ENCODE measurements around the gene ZNF784. TPM values are rescaled to one million over a fixed set of nuclear protein-coding genes. Genes with fewer than 3 reads are reported as not detected.

ZNF784 gene
- total and polyA plus RNA-seq, 2 of the 8 experiments (the other 6 are each of a cell fraction or from before 2014, with no cell fraction given) = 6.5 to 8.0 TPM

DNA sequence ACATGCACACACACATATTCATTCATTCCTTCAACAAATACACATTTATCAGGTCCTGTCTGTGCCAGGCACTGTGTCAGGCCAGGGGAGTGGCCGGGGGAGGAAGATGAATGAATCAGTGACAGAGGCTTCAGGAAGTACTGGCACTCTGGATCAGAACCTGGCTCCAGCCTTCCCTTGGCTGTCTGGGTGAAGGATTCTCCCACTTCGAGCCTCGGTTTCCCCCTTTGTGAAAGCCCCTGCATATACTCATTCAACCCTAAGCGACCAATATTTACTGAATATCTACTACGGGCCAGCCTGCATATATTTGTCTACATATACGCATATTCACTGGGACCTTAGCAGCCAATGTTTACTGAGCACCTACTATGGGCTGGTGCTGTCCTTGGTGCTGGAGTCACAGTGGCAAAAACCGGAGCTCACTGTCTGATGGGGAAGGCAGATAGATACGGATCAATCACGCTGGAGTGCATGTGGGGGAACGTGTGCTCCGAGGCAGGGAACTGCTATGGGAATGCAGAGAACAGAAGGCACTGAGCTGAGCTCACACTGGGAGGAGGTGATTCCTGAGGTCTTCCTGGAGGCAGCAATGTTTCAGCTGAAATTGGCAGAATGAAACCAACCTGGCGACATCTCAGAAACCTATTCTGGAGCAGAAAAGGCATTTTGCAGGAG lies 43.1 kb downstream of the ZNF784 start (continued):
- TF ChIP-seq SP2 (IDR thresholded peaks at IDR 0.05; ENCODE audit: low read length) = no peak
- TF ChIP-seq KDM5A (IDR thresholded peaks at IDR 0.05; ENCODE audit: low read length) = 0 out of 2 replicates have a peak, but pooled peaks have one; percentile 0
- TF ChIP-seq SIN3A (conservative IDR thresholded peaks at IDR 0.05 in 1 of 2, IDR thresholded peaks at IDR 0.05 in 1 of 2; ENCODE audit: low read depth in 1 of 2, low read length in 2 of 2) = peak; percentile 60 to 94; a peak in 3 of 4 replicates
- TF ChIP-seq E2F6 (IDR thresholded peaks at IDR 0.05) = no peak
- TF ChIP-seq EP300 (IDR thresholded peaks at IDR 0.05; ENCODE audit: borderline replicate concordance in 1 of 2, low read depth in 2 of 2, low read length in 2 of 2) = no peak
- TF ChIP-seq SRF (IDR thresholded peaks at IDR 0.05; ENCODE audit: low read depth, low read length) = no peak
- TF ChIP-seq JUND (IDR thresholded peaks at IDR 0.05; ENCODE audit: low read length) = no peak
- TF ChIP-seq TAF1 (IDR thresholded peaks at IDR 0.05; ENCODE audit: low read depth, low read length) = 0 out of 2 replicates have a peak, but pooled peaks have one; percentile 3
- TF ChIP-seq, protein P1, sequence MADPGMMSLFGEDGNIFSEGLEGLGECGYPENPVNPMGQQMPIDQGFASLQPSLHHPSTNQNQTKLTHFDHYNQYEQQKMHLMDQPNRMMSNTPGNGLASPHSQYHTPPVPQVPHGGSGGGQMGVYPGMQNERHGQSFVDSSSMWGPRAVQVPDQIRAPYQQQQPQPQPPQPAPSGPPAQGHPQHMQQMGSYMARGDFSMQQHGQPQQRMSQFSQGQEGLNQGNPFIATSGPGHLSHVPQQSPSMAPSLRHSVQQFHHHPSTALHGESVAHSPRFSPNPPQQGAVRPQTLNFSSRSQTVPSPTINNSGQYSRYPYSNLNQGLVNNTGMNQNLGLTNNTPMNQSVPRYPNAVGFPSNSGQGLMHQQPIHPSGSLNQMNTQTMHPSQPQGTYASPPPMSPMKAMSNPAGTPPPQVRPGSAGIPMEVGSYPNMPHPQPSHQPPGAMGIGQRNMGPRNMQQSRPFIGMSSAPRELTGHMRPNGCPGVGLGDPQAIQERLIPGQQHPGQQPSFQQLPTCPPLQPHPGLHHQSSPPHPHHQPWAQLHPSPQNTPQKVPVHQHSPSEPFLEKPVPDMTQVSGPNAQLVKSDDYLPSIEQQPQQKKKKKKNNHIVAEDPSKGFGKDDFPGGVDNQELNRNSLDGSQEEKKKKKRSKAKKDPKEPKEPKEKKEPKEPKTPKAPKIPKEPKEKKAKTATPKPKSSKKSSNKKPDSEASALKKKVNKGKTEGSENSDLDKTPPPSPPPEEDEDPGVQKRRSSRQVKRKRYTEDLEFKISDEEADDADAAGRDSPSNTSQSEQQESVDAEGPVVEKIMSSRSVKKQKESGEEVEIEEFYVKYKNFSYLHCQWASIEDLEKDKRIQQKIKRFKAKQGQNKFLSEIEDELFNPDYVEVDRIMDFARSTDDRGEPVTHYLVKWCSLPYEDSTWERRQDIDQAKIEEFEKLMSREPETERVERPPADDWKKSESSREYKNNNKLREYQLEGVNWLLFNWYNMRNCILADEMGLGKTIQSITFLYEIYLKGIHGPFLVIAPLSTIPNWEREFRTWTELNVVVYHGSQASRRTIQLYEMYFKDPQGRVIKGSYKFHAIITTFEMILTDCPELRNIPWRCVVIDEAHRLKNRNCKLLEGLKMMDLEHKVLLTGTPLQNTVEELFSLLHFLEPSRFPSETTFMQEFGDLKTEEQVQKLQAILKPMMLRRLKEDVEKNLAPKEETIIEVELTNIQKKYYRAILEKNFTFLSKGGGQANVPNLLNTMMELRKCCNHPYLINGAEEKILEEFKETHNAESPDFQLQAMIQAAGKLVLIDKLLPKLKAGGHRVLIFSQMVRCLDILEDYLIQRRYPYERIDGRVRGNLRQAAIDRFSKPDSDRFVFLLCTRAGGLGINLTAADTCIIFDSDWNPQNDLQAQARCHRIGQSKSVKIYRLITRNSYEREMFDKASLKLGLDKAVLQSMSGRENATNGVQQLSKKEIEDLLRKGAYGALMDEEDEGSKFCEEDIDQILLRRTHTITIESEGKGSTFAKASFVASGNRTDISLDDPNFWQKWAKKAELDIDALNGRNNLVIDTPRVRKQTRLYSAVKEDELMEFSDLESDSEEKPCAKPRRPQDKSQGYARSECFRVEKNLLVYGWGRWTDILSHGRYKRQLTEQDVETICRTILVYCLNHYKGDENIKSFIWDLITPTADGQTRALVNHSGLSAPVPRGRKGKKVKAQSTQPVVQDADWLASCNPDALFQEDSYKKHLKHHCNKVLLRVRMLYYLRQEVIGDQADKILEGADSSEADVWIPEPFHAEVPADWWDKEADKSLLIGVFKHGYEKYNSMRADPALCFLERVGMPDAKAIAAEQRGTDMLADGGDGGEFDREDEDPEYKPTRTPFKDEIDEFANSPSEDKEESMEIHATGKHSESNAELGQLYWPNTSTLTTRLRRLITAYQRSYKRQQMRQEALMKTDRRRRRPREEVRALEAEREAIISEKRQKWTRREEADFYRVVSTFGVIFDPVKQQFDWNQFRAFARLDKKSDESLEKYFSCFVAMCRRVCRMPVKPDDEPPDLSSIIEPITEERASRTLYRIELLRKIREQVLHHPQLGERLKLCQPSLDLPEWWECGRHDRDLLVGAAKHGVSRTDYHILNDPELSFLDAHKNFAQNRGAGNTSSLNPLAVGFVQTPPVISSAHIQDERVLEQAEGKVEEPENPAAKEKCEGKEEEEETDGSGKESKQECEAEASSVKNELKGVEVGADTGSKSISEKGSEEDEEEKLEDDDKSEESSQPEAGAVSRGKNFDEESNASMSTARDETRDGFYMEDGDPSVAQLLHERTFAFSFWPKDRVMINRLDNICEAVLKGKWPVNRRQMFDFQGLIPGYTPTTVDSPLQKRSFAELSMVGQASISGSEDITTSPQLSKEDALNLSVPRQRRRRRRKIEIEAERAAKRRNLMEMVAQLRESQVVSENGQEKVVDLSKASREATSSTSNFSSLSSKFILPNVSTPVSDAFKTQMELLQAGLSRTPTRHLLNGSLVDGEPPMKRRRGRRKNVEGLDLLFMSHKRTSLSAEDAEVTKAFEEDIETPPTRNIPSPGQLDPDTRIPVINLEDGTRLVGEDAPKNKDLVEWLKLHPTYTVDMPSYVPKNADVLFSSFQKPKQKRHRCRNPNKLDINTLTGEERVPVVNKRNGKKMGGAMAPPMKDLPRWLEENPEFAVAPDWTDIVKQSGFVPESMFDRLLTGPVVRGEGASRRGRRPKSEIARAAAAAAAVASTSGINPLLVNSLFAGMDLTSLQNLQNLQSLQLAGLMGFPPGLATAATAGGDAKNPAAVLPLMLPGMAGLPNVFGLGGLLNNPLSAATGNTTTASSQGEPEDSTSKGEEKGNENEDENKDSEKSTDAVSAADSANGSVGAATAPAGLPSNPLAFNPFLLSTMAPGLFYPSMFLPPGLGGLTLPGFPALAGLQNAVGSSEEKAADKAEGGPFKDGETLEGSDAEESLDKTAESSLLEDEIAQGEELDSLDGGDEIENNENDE (IDR thresholded peaks at IDR 0.05; ENCODE audit: insufficient replicate concordance, low read length) = no peak
